HG03378 (cell line): ENCODE results near the gene IGSF8.

Source experiments
- ATAC-seq: cut with Tn5 transposase; IDR thresholded peaks from one replicate; pipeline ENCODE4 v1.9.1; 2021; ENCODE audit warnings: mild to moderate bottlenecking, moderate library complexity; ENCODE audit not compliant: unreplicated experiment

IGSF8 gene

DNA sequence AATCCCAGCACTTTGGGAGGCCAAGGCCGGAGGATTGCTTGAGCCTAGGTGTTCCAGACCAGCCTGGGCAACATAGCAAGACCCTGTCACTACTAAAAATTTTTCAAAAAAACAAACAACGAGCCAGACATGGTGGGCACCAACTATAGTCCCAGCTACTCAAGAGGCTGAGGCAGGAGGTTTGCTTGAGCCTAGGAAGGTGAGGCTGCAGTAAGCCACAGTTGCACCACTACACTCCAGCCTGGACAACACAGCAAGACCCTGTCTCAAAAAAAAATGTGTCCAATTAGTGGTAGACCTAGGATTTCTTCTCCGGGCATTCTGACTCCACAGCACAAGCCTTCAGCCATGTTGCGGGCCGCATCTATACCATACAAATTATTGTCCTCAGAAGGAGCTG lies 6.7 kb upstream of the IGSF8 start:
- no peak for ATAC-seq

DNA sequence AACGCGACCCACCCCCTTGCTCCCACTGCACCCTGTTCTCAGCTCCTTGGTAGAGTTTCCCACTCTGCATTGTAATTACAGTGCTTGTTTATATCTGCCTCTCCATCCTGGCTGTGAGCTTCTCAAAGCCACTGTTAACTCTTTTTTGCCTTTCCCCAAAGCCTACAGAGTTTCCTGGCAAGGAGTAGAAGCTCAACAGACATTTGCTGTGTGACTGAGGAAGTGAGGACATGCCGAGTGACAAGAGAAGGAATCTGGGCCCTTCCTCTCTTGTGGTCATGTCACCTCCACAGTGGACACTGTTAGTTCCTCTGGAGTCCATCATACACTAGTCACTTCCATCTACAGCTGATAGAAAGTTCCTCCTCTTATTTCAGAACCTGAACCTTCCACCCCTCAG lies 6.1 kb upstream of the IGSF8 start:
- ATAC-seq, result no peak

DNA sequence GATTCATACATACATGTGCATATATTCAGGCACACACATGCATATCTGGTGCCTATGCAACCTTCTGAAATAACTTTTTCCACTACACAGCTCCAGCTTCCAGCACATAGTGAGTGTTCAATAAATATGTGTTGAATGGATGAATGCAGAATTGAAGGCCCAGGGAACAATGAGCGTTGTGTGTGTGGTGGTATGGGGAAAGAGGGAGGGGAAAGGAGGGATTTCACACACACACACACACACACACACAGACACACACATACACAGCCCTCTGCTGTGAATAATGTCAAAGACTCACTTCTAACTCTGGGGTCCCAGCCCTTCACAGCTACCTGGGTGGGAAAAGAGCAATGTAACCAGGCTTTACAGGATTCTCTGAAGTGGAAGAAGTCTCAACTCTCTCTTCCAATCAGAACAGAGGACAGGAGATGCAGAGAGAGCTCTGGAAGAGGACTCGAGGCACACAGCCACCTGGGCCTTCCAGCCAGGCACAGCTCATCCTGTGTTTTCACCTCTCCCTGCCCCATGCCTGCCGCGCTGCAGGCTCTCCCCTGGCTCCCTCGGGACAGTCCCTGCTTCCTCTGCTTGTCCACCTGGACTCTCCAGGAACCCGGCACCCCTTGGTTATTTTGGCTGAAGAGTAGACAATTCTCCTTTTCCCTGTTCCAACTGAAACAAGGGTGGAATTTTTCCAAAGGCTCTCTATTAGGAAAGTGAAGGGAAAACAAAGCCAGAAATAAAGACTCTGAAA lies 5.4 kb upstream of the IGSF8 start:
- no peak for ATAC-seq

DNA sequence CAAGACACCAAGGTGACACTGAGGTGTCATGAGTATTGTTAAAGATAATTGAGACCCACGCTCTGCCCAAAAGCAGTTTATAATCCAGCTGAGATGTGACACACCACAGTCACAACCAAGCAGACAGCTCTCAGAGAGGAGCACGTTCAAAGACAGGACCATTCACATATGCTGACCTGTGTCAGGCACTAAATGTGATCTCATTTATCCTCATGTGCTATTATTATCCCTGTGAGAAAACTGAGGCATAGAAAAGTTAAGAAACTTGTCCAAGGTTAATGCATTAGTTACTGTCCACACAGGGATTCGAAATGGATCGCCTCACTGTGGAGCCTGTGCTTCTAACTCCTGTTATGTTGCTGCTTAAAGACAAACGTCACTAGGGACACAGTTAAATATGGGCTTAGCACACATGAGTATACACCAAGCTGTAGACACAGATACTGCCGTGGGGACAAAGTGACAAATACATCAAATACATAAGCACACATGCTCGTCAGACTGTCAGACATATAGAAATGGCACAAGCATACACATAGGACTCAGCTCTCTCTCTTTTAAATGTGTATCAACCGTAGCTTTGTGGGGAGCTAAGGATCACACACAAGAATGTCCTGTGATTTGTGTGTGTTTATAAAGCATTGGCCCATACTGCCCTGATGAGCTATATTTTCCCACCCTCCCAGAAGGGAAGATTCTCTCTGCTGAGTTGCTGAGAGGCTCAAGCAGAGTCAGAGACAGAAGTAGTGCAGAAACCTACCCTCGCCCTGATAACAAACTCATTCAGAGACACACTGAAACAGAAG lies 3.5 kb upstream of the IGSF8 start:
- ATAC-seq, result no peak

DNA sequence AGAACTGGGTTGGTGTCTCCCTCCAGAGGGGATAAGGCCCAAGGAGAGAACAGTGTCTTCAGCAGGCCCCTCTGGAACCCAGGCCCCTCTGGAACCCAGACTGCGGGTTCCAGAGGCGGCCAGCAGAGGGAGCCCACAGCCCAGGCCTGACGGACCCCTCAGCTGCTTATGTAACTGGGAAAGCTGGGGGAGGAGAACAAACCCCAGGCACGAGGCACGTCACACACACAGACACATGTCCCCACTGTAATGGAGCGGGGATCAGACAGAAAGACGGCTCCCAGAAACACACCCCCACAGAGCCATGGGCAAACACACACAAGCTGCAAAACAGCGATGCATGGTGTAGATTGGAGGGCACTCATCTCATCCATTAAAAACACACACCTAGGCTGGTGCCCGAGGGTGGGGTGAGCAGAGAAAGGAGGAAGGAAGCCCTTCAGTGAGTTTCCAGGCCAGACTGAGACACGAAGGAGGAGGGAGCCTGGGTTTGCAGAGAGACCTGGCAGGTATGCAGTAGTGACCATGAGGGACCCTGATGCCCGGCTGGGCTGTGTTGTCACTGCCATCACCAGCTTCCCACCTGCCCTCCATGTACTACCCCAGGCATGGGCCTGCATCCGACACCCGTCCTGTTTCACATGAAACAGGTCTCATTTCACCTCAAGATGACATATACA lies 2.8 kb upstream of the IGSF8 start:
- ATAC-seq, result no peak

DNA sequence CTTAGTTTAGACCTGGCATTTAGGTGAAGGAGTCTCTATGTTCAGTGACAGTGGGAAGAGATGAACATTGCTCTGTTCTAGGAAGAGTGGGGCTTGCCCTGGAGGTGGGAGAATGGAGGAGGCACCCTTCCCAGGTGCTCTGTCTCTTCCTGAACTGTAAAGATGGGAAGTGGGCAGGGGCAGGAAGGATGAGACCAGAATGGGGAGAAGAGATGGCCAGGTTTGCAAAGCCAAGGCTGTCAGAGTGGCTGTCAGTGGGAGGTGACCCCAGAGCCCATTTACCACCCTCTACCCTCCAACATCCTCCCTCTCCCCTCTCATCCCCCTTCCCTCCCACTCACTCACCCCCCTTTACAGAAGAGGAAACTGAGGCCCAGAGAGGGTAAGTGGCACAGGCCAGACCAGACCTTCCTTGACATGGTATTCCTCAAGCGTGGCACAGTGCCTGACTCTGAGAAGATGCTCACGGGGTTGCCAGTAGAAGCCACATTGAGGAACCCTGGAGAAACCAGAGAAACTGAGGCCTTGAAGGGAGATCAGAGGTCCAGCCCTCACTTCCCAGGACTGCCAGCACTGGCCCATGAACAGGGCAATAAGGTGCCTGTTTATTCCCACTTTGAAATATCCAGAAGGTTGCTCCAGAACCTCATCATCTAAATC lies 1.4 kb upstream of the IGSF8 start:
- no peak for ATAC-seq

DNA sequence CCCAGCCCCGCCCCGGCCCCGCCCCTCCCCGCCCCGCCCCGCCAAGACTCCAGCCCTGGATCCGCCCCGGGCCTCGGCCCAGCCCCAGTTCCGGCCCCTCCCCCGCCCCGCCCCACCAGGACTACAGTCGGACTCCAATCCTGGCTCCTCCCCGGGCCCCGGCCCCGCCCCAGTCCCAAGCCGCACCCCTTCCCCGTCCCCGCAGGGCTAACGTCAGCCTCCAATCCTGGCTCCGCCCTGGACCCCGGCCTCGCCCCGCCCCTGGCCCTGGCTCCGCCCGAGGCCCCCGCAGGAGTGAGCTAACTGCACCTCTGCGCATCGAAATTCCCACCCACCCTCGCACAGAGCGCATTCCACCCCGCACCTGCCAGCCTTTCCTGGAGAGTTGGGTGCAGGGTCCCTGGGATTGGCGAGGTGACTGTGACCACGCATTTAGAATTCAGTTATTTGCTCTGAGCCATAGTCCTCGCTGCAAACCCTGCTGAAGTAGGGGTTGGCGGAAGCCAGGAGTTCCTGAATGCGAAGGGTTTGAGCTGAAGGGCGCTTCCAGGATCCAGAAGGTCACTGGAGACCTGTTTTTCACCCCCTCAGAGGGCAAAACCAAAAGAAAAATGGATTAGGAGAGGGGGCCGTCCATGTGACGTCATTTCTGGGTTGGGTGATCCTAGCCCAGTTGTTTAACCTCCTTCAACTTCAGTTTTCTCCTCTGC lies 588 bp upstream of the IGSF8 start:
- peak; percentile 61 for ATAC-seq

DNA sequence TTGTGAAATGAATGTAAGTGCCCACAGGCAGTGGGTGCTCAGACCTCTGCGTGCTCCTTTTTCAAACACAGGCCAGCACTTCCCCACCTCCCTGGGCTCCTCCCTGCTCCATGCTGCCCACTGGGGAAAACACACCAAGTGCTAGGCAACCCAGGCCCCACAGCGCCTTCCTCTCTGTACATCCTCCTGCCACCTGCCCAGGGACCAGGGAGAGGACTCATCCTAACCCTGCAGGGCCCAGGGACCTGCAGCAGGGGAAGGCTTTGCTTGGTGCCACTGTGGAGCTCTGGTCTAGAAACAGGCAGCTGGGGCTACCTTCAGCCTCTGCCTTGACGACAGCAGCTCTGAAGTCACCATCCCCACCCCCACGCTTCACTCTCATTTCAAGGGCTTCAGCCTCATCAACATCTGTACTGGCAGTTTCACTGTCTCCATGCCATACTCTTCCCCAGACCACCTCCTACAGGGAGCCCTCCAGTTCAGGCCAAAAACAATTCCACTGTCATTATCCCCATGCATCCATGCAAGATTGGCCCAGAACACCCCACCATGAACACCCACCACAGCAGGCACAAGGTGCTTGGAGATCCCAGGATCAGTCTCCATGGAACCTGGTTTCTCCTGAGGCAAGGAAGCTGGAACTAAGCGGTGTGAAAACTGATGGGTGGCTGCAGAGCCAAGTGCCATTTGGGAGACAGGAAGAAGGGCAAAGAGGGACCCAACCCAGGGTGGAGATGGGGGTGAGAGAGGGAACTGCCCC lies 1.1 kb downstream of the IGSF8 start:
- no peak for ATAC-seq

DNA sequence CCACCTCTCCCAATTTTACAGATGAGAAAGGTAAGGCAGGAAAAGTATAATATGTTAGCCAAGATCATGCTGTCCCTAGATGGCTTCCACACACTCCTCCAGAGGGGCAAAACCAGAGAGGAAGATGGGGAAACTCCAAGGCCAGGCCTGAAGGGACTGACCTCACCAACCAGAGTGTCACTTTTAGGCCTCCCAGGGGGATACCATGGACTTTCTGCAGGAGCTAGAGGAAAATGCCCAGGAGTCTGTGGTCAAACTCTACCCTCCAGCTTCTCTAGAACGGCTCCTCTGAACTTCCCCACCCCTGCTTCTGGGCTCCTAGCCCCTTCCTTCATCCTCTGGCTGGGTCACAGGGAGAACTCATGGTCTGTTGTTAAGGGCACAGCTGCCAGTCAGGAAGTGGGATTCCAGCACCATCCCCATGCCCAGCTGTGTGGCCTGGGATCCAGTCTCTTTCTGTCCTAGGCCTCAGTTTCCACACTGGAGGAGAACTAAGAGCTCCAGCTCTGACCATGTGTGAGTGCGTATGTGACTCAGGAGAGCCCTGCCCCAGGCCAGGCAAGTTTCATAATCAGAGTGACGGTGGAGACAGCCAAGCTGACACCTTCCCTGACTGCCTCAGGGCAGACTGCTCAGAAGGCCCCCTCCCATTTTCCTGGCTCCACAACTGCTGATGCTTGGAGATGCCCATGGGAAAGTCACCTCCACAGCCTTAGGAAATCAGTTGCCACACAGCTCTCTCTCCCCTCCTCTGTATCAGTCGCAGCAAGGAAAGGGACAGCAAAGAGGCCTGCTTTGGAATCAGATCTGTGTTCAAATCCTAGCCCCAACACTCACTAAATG lies 1.9 kb downstream of the IGSF8 start:
- ATAC-seq, result no peak

DNA sequence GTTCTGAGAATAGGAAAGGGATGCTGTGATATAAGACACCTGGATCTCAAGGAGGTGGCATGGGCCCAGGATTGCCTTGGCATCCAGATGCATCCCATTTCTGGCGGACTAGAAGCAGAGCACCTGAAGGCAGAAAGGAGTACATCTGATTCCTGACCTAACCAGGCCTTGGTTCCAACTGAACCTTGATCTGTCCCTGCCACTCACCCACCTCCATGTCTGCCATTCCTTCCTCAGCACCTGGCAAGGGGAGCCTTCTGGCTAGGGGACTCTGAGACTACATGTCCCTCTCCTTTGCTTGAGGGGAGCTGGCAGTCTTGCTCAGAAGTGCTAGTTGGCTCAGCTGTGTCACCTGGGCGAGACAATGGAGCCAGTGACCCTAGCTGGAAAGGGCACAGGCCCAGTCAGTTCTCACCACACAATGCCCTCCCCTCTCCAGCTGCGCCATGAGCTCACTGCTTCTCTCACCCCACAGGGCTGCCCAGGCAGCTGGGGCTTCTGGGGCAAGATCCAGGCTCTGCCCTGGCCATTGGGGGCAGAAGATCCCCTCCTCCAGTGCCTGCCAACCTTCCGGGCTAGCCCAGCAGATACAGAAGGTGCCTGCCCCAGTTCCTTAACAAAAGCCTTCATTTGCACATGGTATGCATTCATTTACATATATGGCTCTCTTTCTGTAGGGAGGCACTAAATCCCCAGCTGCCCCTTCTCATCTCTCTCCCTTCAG lies 2.9 kb downstream of the IGSF8 start:
- ATAC-seq, result no peak

DNA sequence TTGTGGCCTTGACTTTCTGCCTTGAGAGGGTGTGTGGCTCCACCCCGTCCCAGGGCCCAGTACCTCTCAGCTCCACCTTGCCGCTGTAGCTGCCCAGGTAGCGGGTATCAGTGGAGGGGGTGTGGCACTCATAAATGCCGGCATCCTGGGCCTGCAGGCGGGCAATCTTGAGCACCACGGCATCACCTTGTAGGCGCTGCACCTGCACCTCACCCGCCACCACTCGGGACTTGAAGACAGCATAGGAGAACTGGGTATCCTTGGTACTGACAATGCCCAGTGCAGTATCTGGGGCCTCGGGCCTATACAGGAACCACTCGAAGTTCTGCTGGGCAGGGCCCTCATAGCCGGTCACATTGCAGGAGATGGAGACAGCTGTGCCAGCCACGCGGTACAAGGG lies 3.6 kb downstream of the IGSF8 start:
- no peak for ATAC-seq

DNA sequence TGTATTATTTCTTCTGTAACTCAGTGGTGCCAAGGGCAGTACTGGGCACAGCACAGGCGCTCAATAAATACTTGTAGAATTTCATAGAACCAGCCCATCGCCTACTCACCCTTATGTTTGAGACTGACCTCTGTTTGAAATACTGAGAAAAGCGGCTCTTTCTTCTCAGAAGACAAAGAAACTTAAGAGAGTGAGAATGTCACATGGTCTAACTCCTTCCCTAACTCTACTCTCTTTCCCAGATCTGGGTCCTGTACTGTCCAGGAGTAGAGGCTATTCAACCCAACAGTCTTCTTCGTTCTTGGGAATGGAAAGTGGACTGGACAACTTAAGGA lies 4.2 kb downstream of the IGSF8 start:
- no peak for ATAC-seq

DNA sequence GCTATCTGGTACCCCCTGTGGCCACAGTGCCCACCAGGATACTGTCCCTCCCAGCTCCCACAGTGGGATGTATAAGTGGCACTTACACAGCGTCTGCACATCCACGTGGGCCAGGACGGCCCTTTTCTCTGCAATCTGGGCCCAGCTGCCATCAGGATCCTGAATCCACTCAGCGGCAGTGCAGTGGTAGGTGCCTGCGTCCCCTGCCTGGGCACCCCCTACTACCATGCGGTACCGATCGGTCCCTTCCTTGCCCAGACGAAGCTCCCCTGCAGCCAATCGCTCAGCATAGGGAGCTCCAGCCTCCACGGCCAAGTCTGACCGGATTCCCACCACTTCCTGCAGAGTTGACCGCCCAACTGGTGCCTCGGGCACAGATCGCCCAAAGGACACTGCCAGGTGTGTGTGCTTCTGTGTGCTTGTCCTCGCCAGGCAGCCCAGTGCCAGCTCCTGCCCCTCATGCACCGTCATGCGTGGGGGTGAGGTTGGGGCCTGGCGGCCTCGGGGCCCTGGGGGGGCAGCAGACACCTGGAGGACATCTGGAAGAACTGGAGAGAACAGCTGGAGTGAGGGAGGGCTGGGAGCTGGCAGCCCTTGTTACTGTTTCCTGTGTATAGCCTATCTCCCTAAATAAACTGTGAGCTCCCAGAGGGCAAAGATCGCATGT lies 4.7 kb downstream of the IGSF8 start:
- no peak for ATAC-seq

DNA sequence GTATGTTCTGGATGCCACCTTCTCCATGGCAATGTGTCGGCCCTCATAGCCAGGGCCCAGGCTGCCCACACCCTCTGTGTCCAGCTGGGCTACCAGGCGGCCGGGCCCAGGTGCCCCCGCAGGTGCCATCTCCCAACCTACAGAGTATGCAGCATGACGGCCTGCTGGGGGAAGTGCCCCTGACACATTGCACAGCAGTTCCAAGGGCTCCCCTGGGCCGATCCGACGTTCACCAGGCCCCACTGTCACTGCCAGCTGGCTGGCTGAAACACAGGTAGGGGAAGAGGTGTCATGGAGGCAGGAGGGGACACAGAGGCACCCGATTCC lies 5.4 kb downstream of the IGSF8 start:
- no peak for ATAC-seq

DNA sequence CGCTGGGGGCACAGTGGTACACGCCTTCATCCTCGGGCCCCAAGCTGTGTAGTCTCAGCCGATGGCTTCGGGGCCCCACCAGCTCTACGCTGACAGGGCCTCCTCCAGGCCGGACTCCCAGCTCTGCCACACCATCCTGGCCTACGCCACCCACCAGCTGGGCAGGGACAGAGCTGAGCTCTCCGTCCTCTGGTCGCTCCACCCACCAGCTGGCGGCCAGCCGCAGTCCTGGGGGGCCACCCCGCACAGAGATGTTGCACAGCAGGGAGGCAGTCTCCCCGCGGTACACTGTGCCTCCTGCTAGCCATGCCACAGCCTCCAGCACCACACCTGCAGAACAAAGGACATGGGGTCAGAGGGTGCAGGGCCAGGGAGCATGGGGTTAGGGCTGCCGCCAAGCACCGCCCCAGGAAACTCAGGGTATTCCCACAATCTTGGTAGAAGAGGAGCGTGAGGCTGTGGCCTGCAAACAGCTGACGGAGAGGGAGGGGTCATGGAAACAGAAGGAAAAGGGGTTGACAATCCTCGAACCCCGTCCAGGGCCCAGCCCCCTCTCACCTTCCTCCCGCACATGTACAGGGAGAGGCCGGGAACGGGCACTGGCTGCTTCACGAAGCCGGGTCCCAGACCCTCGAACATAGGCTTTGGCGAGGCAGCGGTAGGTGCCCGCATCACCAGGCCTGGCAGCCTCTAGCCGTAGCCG lies 5.9 kb downstream of the IGSF8 start:
- ATAC-seq, result no peak

DNA sequence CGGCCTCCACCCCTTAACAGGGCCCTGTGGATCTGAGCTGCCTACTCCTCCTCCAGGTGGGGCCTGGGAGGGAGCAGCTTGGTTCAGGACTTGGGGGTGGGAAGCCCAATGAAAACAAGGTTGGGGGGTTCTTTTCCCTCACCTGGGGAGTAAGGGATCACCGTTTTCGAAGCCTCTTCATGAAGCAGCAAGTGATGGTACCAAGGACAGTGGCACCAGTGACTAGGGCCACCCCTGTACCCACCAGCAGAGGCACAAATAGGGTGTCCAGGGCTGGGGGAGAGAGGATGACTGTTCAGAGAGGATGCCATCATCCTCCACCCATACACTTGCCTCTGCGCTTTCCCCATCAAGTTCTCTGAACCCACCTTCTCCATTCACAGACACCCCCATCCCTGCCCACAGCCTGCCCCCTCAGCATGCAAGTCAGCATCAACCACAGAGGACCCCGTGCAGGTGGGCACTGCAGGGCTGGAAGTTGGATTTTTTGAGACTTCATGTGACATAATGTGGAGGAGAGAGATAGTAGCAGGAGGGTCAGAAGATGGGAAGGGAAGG lies 6.7 kb downstream of the IGSF8 start:
- no peak for ATAC-seq

DNA sequence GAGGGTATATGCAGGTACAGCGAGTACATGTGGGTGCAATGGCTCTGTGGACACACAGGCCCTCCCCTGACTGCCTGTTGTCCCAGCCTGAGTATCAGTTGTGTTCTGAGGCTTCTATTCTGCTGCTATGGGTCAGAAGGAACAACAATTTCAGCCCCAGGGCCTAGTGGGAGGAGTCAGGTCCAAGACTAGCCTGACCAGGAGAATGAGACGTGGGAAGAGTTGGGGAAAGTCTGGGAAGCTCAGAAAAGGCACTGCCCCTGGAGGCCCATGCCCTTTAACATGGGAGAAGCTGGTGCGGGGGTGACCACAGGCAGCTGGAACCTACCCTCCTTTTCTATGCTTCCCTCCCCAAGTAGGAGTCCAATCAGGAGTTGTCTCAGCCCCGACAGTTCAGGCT lies 7.7 kb downstream of the IGSF8 start:
- no peak for ATAC-seq
